PFSK-1 (cell line): ENCODE results near the gene XDH.

ENCODE experiments used
- FOXP2 ChIP-seq: optimal IDR thresholded peaks from 2 replicates; pipeline ENCODE3; 2011; ENCODE audit warnings: borderline replicate concordance, control low read depth, inconsistent platforms; ENCODE audit not compliant: insufficient read depth; ENCODE audit errors: extremely low read length, extremely low read depth
- POLR2AphosphoS5 ChIP-seq: IDR thresholded peaks from 2 replicates; pipeline ENCODE4 v1.6.1; 2012; ENCODE audit warnings: low read depth, mild to moderate bottlenecking, control low read depth, low read length, moderate library complexity
- REST ChIP-seq, 2 experiments: IDR thresholded peaks; 2 replicates each; pipeline versions ENCODE4 v1.6.1 to v1.8.0; 2011 to 2012; ENCODE audit warnings: low read depth in 2 of 2, low read length in 2 of 2, control low read depth in 1 of 2, inconsistent platforms in 1 of 2, mild to moderate bottlenecking in 1 of 2, moderate library complexity in 1 of 2; ENCODE audit not compliant: insufficient read depth in 1 of 2
- SIN3A ChIP-seq: IDR thresholded peaks from 2 replicates; pipeline ENCODE4 v1.6.1; 2012; ENCODE audit warnings: mild to moderate bottlenecking, low read length, moderate library complexity, borderline replicate concordance; ENCODE audit not compliant: insufficient read depth
- TAF1 ChIP-seq: IDR thresholded peaks from 2 replicates; pipeline ENCODE4 v1.6.1; 2012; ENCODE audit warnings: low read length, control low read depth, borderline replicate concordance; ENCODE audit not compliant: insufficient read depth

GRCh38 chr2:31401580-31401979 is 13.0 kb downstream of the XDH start:
- TF ChIP-seq TAF1 = no peak
- no peak for TF ChIP-seq POLR2AphosphoS5
- TF ChIP-seq REST (IDR thresholded peaks at IDR 0.05; ENCODE audit: insufficient read depth in 1 of 2, low read depth in 2 of 2, low read length in 2 of 2) = no peak
- no peak for TF ChIP-seq FOXP2
- TF ChIP-seq SIN3A = no peak
